ENCODE results near the gene ADARB2. TPM values are rescaled to one million over a fixed set of nuclear protein-coding genes. Genes with fewer than 3 reads are reported as not detected.

The ADARB2 gene
- total RNA-seq, 3 donors from 2014 or later: 0.31 to 4.2 TPM; not detected in 1

GRCh38 chr10:1180836-1181235 lies 556.5 kb downstream of the ADARB2 start:
- TF ChIP-seq, protein P1, sequence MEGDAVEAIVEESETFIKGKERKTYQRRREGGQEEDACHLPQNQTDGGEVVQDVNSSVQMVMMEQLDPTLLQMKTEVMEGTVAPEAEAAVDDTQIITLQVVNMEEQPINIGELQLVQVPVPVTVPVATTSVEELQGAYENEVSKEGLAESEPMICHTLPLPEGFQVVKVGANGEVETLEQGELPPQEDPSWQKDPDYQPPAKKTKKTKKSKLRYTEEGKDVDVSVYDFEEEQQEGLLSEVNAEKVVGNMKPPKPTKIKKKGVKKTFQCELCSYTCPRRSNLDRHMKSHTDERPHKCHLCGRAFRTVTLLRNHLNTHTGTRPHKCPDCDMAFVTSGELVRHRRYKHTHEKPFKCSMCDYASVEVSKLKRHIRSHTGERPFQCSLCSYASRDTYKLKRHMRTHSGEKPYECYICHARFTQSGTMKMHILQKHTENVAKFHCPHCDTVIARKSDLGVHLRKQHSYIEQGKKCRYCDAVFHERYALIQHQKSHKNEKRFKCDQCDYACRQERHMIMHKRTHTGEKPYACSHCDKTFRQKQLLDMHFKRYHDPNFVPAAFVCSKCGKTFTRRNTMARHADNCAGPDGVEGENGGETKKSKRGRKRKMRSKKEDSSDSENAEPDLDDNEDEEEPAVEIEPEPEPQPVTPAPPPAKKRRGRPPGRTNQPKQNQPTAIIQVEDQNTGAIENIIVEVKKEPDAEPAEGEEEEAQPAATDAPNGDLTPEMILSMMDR (IDR thresholded peaks at IDR 0.05): no peak
- DNase-seq: no peak
- ATAC-seq: no peak
- Histone ChIP-seq H3K36me3 (ENCODE audit: low read depth) (no peaks in the 10 kb centered on the region), H3K4me1 (ENCODE audit: low read depth) (no peaks in the 10 kb centered on the region), H3K9me3 (no peaks in the 10 kb centered on the region), H3K4me3 (no peak overlapping the region)
- intact Hi-C loops (cut with DNase I, micrococcal nuclease): no loop called here

DNA sequence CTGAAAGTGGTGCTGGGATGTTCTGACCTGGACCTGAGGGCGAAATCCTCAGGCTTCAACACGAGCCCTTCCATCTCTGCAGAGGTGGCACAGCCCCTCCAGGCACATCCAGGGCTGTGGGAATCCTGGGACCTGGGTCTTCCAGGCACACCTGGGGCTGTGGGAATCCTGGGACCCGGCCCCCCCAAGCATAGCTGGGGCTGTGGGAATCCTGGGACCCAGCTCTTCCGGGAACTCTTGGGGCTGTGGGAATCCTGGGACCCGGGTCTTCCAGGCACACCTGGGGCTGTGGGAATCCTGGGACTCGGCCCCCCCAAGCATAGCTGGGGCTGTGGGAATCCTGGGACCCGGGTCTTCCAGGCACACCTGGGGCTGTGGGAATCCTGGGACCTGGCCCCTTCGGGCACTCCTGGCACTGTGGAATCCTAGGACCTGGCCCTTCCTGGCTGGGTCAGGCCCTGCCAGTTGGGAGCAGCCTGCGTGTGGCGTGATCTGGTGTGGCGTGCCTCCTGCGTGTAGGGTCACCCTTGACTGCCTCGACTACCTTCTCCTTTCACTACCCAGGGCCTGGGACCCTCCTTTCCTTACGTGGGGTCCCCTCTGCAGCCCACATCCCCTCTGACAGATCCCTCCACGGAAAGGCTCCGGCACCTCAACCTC lies 557.1 kb downstream of the ADARB2 start:
- no peak for ATAC-seq
- H3K4me1 ChIP-seq (ENCODE audit: low read depth): no peaks in the 10 kb centered on the region
- TF ChIP-seq, protein P1 (IDR thresholded peaks at IDR 0.05): no peak
- intact Hi-C loops (cut with DNase I, micrococcal nuclease): no loop called here
- H3K4me3 ChIP-seq: no peak overlapping the region
- H3K36me3 ChIP-seq (ENCODE audit: low read depth): no peaks in the 10 kb centered on the region
- H3K9me3 ChIP-seq: no peaks in the 10 kb centered on the region
- DNase-seq: no peak

DNA sequence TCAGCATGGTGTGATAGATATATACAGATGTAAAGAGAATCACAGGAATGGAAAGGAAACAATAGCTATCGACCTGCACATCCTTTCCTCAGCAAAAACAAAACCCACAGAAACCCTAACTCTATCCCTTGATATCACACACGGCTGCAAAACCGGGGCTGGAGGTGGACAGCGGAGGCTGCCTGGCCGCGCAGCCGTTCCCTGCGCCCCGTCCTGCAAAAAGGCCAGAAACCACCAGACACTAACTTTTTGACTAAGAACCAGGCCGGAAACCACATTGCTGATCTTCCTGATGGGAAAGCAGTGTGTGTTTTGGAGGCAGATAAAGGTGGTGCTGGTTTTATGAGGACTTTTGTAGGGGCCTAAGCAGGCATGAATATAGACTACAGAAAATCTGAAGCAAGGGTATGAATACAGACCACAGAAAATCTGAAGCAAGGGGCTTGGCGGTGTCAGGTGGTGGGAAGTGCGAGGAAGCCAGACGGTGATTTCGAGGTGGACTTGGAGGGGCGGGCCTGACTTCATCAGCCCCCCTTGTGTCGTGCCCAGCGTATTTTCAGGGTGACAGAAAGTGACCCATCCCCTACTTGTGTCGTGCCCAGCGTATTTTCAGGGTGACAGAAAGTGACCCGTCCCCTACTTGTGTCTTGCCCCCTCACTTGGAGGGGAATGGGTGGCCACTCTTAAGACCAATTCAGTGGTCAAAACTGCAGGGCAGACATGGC lies 557.8 kb downstream of the ADARB2 start:
- DNase-seq (no peak), ATAC-seq (no peak)
- Histone ChIP-seq H3K9me3 (no peaks in the 10 kb centered on the region), H3K4me1 (ENCODE audit: low read depth) (no peaks in the 10 kb centered on the region), H3K4me3 (no peak overlapping the region), H3K36me3 (ENCODE audit: low read depth) (no peaks in the 10 kb centered on the region)
- intact Hi-C loops (cut with DNase I, micrococcal nuclease): no loop called here
- TF ChIP-seq, protein P1 (IDR thresholded peaks at IDR 0.05): no peak

- DNase-seq: no peak
- TF ChIP-seq, protein P1 (IDR thresholded peaks at IDR 0.05): no peak
- H3K9me3 ChIP-seq: no peaks in the 10 kb centered on the region
Observed at GRCh38 chr10:1178506-1178905, 558.8 kb downstream of the ADARB2 start.

DNA sequence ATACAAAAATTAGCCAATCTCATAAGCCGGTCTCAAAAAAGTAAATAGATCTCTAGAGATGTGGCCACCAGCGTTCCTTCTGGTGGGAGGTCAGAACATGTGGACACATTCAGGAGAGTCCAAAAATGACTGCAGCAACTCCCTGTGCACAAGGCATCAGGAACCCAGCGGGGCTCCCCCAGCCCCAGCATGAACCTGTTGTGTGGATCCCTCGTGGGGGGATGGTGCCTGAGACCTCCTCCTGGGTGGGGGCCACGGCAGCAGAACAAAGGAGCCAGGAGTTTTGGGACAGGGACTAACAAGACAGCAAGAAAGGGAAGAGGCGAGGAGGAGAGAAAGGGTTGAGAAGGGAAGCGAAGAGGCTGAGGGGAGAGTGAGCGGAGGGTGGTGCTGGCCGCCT lies 559.4 kb downstream of the ADARB2 start:
- ATAC-seq (no peak), DNase-seq (no peak)
- H3K4me3 ChIP-seq: no peak overlapping the region
- H3K4me1 ChIP-seq (ENCODE audit: low read depth): no peaks in the 10 kb centered on the region
- no peaks in the 10 kb centered on the region for H3K9me3 ChIP-seq
- TF ChIP-seq, protein P1 (IDR thresholded peaks at IDR 0.05): no peak
- intact Hi-C loops (cut with DNase I, micrococcal nuclease): no loop called here
- no peaks in the 10 kb centered on the region for H3K36me3 ChIP-seq (ENCODE audit: low read depth)

More at GRCh38 chr10:1178506-1178905, 558.8 kb downstream of the ADARB2 start:
- intact Hi-C loops (cut with DNase I, micrococcal nuclease): no loop called here
- no peak for ATAC-seq
- Histone ChIP-seq H3K4me1 (ENCODE audit: low read depth) (no peaks in the 10 kb centered on the region), H3K4me3 (no peak overlapping the region), H3K36me3 (ENCODE audit: low read depth) (no peaks in the 10 kb centered on the region)
